Stimulated activated CD4-positive, alpha-beta T cell treated with anti-CD3 and anti-CD28 coated beads, TNF-alpha, amount 100 ng/mL, for 24 hours (primary cell): ENCODE results near the gene ADGRB2.

Experiments used
- DNase-seq, 3 experiments: peaks; one replicate each; pipeline ENCODE4 v3.0.0-alpha.2; 2020; ENCODE audit warnings: low read depth in 3 of 3

The ADGRB2 gene

DNA sequence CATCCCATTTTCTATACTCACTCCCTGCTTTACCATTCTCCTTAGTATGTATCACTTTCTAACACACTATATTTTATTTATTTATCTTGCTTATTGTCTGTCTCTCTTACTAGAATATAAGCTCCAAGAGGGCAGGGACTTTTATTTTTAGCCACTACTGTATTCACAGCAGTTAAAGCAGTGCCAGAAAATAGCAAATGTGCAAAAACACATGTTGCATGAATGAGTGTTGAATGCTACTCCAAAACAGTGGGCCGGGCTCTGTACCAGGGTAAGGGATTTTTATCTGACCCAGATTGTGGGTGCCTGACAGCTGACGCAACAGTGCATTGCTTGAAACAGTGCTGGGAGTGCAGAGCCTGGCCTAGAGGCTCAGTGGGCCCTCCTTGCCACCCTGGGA is 85.0 kb downstream of the ADGRB2 start:
- DNase-seq: no peak

DNA sequence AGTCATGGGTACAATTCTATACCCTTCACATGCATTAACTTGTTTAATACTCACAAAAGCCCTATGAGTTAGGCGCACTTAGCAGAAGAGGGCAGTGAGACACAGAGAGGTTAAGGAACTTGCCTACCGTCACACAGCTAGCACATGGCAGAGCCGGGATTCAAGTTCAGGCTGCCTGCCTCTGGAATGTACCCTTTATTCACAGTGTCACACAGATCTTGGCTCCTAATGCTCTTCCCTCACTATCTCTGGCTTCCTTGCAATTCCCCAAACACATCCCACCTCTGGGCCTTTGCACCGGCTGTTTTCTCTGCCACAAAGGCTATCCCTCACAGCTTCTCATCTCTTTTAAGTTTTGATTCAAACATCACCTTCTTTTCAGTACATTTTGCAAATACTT is 85.5 kb downstream of the ADGRB2 start:
- no peak for DNase-seq

DNA sequence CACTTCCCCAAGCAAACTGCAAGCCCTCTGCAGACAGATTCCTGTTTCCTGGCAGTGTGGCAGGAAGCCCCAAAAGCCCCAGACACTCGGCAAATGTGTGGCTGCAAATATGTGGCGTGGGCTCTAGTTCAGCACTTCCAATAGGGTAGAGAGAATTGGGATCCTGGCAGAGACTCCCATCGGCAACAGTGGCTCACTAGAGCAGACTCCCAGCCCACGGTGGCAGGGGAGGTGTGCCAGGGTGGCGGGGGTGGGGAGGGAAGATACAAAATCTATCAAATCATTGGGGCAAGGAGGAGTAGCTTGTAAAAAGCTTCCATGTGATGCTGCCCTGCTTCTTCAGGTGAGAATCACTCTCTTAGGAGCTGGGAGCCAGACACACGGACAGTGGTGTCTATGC is 86.2 kb downstream of the ADGRB2 start:
- no peak for DNase-seq

DNA sequence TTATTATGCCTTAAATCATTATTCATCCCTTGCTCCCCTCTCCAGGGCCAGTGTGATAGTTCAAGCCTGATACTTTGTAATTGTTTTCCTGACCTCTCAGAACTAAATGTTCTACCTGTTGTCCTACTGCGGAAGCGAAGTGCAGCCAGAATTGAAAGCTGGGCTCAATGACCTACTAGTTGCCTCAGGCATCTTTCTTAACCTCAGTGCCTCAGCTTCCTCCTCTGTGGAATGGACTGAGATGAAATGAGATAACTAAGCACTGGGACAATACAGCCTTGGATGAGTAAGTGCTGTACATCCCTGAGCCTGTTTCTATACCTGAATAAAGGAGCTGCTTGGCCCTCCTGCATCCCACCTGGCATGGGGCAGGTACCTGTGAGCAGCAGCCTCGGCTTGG is 86.7 kb downstream of the ADGRB2 start:
- no peak for DNase-seq
